ENCODE results near the gene NATD1.

GRCh38 chr17:21288571-21289017 lies 35.4 kb upstream of the NATD1 start:
- TF ChIP-seq, protein P1, sequence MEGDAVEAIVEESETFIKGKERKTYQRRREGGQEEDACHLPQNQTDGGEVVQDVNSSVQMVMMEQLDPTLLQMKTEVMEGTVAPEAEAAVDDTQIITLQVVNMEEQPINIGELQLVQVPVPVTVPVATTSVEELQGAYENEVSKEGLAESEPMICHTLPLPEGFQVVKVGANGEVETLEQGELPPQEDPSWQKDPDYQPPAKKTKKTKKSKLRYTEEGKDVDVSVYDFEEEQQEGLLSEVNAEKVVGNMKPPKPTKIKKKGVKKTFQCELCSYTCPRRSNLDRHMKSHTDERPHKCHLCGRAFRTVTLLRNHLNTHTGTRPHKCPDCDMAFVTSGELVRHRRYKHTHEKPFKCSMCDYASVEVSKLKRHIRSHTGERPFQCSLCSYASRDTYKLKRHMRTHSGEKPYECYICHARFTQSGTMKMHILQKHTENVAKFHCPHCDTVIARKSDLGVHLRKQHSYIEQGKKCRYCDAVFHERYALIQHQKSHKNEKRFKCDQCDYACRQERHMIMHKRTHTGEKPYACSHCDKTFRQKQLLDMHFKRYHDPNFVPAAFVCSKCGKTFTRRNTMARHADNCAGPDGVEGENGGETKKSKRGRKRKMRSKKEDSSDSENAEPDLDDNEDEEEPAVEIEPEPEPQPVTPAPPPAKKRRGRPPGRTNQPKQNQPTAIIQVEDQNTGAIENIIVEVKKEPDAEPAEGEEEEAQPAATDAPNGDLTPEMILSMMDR (conservative IDR thresholded peaks at IDR 0.05; ENCODE audit: low read length): peak; percentile 37; the same call in 1 of the 2 replicates
- no peak for TF ChIP-seq EZH2phosphoT487 (IDR thresholded peaks at IDR 0.05; ENCODE audit: borderline replicate concordance)
